ENCODE data around the gene TOB1.
A peak's percentile ranks its signal among the peaks of the same experiment; 100 is the strongest.

TOB1 gene

GRCh38 chr17:50867363-50868139, 1.4 kb upstream of the TOB1 start:
- H3K4me3 ChIP-seq (ENCODE audit: low read length), result peak overlapping the region; percentile 74
- peak; percentile 97 for DNase-seq (ENCODE audit: low read depth)
- TF ChIP-seq CTCF (IDR thresholded peaks at IDR 0.05; ENCODE audit: insufficient read depth, low read depth, low read length, missing control alignments), result no peak

DNA sequence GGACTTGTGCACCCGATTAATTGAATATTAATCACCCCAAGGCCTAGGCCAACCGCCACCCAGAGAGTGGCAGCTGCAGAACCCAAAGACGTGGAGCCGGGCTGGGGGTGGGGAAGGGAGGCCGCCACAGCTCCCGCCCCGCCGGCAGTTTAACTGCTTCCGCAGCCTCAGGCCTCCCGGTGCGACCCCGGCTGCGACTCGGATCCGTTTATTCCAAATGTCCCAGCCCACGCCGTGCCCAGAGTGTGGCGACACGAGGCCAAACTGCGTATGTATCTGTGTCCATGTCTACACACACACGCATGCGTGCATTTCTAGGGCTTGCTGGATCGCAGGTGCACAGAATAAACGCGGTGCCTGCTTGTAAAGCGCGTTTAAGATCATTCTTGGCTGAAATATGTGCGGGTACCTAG, 802 bp upstream of the TOB1 start:
- DNase-seq (ENCODE audit: low read depth), result no peak
- no peak for TF ChIP-seq CTCF (IDR thresholded peaks at IDR 0.05; ENCODE audit: insufficient read depth, low read depth, low read length, missing control alignments)
- H3K4me3 ChIP-seq (ENCODE audit: low read length), result peak overlapping the region; percentile 74

GRCh38 chr17:50865868-50866260, 290 bp downstream of the TOB1 start:
- DNase-seq (ENCODE audit: low read depth), result no peak
- peak overlapping the region; percentile 98 for H3K4me3 ChIP-seq (ENCODE audit: low read length)
- no peak for TF ChIP-seq CTCF (IDR thresholded peaks at IDR 0.05; ENCODE audit: insufficient read depth, low read depth, low read length, missing control alignments)

- DNase-seq (ENCODE audit: low read depth), result peak; percentile 50
These were observed 890 bp downstream of the TOB1 start for GRCh38 chr17:50865060-50865867.

DNA sequence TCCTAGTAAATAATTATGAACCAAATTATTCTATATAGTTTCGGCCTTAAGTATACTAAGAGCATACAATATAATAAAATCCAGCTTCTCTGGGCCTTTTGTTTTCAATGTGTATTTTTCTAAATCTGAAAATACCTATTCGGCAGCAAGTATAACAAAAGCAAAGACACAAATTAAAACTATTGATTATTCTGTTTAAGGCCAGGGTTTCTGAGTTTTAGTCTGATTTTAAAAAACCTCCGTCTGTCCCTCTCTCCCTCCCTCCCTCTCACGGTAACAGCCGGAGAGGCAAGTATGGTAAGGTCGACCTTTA, 1.5 kb downstream of the TOB1 start:
- DNase-seq (ENCODE audit: low read depth), result no peak
- TF ChIP-seq CTCF (IDR thresholded peaks at IDR 0.05; ENCODE audit: insufficient read depth, low read depth, low read length, missing control alignments), result no peak
- H3K4me3 ChIP-seq (ENCODE audit: low read length), result peak overlapping the region; percentile 98

More at GRCh38 chr17:50865060-50865867, 890 bp downstream of the TOB1 start:
- H3K4me3 ChIP-seq (ENCODE audit: low read length), result peak overlapping the region; percentile 98
- peak; percentile 4 for TF ChIP-seq CTCF (IDR thresholded peaks at IDR 0.05; ENCODE audit: insufficient read depth, low read depth, low read length, missing control alignments)

GRCh38 chr17:50863931-50864330, 2.2 kb downstream of the TOB1 start:
- no peak for DNase-seq (ENCODE audit: low read depth)
- peak overlapping the region; percentile 98 for H3K4me3 ChIP-seq (ENCODE audit: low read length)
- TF ChIP-seq CTCF (IDR thresholded peaks at IDR 0.05; ENCODE audit: insufficient read depth, low read depth, low read length, missing control alignments), result no peak

All from epithelial cell of esophagus (primary cell).